NCI-H187 treated with DMSO at 0.1 percent for 48 hours (cell line): Measurements from ENCODE around the gene UNC119.
"Not testable (repeated sequence)": the region's sequence is repeated elsewhere in the genome, so short reads cannot be mapped to it uniquely, and the experiment has no call there.

Experiments used
- DNase-seq: peaks from one replicate; lab custom pipeline; 2025; lab: John Stamatoyannopoulos, UW

The UNC119 gene

GRCh38 chr17:28522281-28522680, 30.1 kb downstream of the UNC119 start:
- DNase-seq = not testable (repeated sequence)

- DNase-seq = no peak
Measured at GRCh38 chr17:28521311-28522085, 30.9 kb downstream of the UNC119 start.

GRCh38 chr17:28520687-28521086, 31.7 kb downstream of the UNC119 start:
- DNase-seq = no peak

- no peak for DNase-seq
Measured at GRCh38 chr17:28519236-28519635, 33.2 kb downstream of the UNC119 start.

- DNase-seq = no peak
Measured at GRCh38 chr17:28518578-28518977, 33.8 kb downstream of the UNC119 start.

- no peak for DNase-seq
Measured at GRCh38 chr17:28518132-28518531, 34.3 kb downstream of the UNC119 start.

GRCh38 chr17:28515518-28515917, 36.9 kb downstream of the UNC119 start:
- DNase-seq = no peak

- DNase-seq = no peak
Measured at GRCh38 chr17:28514561-28515002, 37.8 kb downstream of the UNC119 start.

GRCh38 chr17:28513476-28513875, 38.9 kb downstream of the UNC119 start:
- DNase-seq = no peak

- no peak for DNase-seq
Measured at GRCh38 chr17:28511858-28512461, 40.5 kb downstream of the UNC119 start.

- DNase-seq = no peak
Measured at GRCh38 chr17:28509789-28510188, 42.6 kb downstream of the UNC119 start.

- DNase-seq = no peak
Measured at GRCh38 chr17:28508211-28508724, 44.2 kb downstream of the UNC119 start.

GRCh38 chr17:28507567-28508203, 44.7 kb downstream of the UNC119 start:
- no peak for DNase-seq

GRCh38 chr17:28506763-28507487, 45.5 kb downstream of the UNC119 start:
- DNase-seq = no peak

GRCh38 chr17:28505986-28506665, 46.3 kb downstream of the UNC119 start, which contains the start of gene FOXN1:
FOXN1 (plus strand) TSS chr17:28506348; CDS start chr17:28523970, 17,622 bp downstream.
- no peak for DNase-seq

- no peak for DNase-seq
Measured at GRCh38 chr17:28503420-28503819, 49.0 kb downstream of the UNC119 start.

- DNase-seq = no peak
Measured at GRCh38 chr17:28501421-28502284, 50.8 kb downstream of the UNC119 start.

GRCh38 chr17:28500712-28501379, 51.6 kb downstream of the UNC119 start:
- DNase-seq = no peak

GRCh38 chr17:28499684-28500357, 52.6 kb downstream of the UNC119 start:
- no peak for DNase-seq

- no peak for DNase-seq
Measured at GRCh38 chr17:28499364-28499664, 53.1 kb downstream of the UNC119 start.
